IPS DF 6.9 (cell line): Measurements from ENCODE around the gene CCT6A.
"Not testable (repeated sequence)": the region's sequence is repeated elsewhere in the genome, so short reads cannot be mapped to it uniquely, and the experiment has no call there.

ENCODE experiments used
- DNase-seq: peaks from one replicate; pipeline ENCODE4 v3.0.0-alpha.2; 2013; ENCODE audit warnings: low read depth, low spot score
- H3K27ac ChIP-seq: one replicate; pipeline ENCODE4 v1.5.1; 2013; ENCODE audit warnings: low read length, control low read depth
- H3K27me3 ChIP-seq: 2 replicates; pipeline ENCODE4 v1.6.1; 2013; ENCODE audit warnings: mild to moderate bottlenecking, low read length; ENCODE audit not compliant: control insufficient read depth, insufficient read depth
- H3K36me3 ChIP-seq: 2 replicates; pipeline ENCODE4 v1.6.1; 2013; ENCODE audit warnings: low read length; ENCODE audit not compliant: control insufficient read depth, insufficient read depth
- H3K4me1 ChIP-seq: 2 replicates; pipeline ENCODE4 v1.6.1; 2013; ENCODE audit warnings: low read length; ENCODE audit not compliant: control insufficient read depth, insufficient read depth
- H3K4me3 ChIP-seq: 2 replicates; pipeline ENCODE4 v1.5.1; 2013; ENCODE audit warnings: mild to moderate bottlenecking, low read length
- H3K9me3 ChIP-seq: 2 replicates; pipeline ENCODE4 v1.6.1; 2013; ENCODE audit warnings: low read length, inconsistent platforms; ENCODE audit not compliant: control insufficient read depth, insufficient read depth
- WGBS: extraction: QIAGEN DNeasy Blood & Tissue Kit; methylation state at CpG from one replicate; pipeline ENCODE4 v1.1.7; 2013; ENCODE audit warnings: mixed read lengths, missing lambda C conversion rate; ENCODE audit not compliant: insufficient read length, insufficient coverage; 5-methylcytosine and 5-hydroxymethylcytosine counted together

CCT6A gene

GRCh38 chr7:56030340-56030739, 21.2 kb upstream of the CCT6A start:
- H3K27ac ChIP-seq, result no peak overlapping the region
- no CpG with 5 or more reads among the region's 8 CpGs for WGBS
- DNase-seq, result no peak
- H3K4me1 ChIP-seq, result no peaks in the 10 kb centered on the region
- no peaks in the 10 kb centered on the region for H3K9me3 ChIP-seq
- H3K36me3 ChIP-seq, result 0 out of 2 replicates have a peak, but pooled peaks cover 5% of the 10 kb centered on the region
- H3K4me3 ChIP-seq, result no peak overlapping the region
- H3K27me3 ChIP-seq, result no peaks in the 10 kb centered on the region

- not testable (repeated sequence) for H3K9me3 ChIP-seq, H3K4me1 ChIP-seq, H3K27ac ChIP-seq, H3K4me3 ChIP-seq, H3K36me3 ChIP-seq, H3K27me3 ChIP-seq, DNase-seq
- no CpG with 5 or more reads among the region's 8 CpGs for WGBS
These were observed 20.0 kb upstream of the CCT6A start for GRCh38 chr7:56031556-56031955.

DNA sequence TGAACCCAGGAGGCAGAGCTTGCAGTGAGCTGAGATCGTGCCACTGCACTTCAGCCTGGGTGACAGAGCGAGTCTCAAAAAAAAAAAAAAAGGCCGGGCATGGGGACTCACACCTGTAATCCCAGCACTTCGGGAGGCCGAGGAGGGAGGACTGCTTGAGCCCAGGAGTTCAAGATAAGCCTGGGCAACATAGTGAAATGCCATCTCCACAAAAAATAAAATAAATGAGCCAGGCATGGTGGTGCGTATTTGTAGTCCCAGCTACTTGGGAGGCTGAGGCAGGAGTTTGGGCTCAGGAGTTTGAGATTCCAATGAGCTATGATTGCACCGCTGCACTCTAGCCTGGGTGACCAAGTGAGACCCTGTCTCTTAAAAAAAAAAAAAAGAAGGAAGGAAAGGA, 19.0 kb upstream of the CCT6A start:
- not testable (repeated sequence) for DNase-seq, H3K27me3 ChIP-seq, H3K36me3 ChIP-seq, H3K9me3 ChIP-seq, H3K4me3 ChIP-seq, H3K4me1 ChIP-seq, H3K27ac ChIP-seq
- WGBS, result no CpG with 5 or more reads among the region's 7 CpGs

DNA sequence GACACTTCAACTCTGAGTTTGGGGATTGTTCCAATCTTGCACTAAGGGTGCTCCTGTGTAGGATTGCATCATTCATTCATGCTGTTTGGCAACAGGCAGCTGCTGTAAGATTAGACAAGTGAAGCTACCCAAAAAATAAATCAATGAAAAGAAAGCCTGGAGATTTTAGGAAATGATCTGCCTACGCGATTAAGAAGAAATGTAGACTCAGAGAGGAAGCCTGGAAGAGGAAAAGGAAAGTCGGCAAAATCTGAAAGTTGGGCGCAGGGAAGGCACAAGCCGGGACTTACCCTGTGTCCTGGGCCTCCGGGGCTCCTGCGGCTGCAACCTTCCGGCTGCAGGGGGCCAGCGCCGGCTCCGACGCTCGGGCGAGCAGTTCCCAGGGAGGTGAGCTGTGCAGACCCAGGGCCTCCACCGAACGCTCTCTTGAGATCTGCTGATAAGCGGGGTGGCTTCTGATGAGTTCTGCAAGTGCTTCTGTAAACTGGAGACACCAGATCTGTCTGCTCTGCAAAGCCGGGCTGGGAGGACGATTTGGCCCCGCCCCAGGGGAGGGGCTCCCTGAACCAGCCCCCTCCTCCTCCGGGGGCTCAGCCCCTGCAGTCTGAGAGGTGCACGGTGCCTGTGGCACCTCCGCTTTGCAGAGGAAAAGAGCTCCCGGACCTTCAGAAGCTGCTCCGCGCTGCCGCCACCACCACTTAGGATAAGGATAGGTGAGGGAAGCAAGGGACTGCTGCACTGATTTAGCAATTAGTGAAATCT, 17.7 kb upstream of the CCT6A start:
- Histone ChIP-seq H3K9me3 (no peaks in the 10 kb centered on the region), H3K27ac (no peak overlapping the region)

DNA sequence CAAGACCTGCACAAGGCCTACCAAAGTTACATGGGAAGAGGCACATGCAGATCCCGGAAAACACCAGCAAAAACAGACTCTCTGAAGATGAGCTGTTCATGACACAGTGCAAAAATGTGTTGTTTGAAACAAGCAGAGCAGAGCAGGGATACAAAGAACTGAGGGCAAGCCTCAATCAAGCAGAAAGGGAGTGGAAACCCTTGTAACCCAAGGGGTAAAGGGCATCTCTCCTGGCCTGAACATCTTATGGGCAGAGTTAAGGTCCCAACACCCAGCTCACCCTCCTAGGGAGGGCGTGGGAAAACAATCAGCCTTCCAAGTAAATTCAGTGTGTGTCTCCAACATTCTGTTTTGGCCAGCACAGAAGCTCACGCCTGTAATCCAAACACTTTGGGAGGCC, 10.8 kb upstream of the CCT6A start:
- DNase-seq, result no peak
- Histone ChIP-seq H3K36me3 (no peaks in the 10 kb centered on the region; the same call in 1 of the 2 replicates), H3K4me1 (no peaks in the 10 kb centered on the region), H3K27ac (no peak overlapping the region), H3K9me3 (no peaks in the 10 kb centered on the region), H3K27me3 (no peaks in the 10 kb centered on the region), H3K4me3 (no peak overlapping the region)
- no CpG with 5 or more reads among the region's 3 CpGs for WGBS

More for the DNA sequence above, 17.7 kb upstream of the CCT6A start:
- peak; percentile 75 for DNase-seq
- H3K27me3 ChIP-seq, result no peaks in the 10 kb centered on the region
- no CpG with 5 or more reads among the region's 27 CpGs for WGBS
- H3K4me1 ChIP-seq, result no peaks in the 10 kb centered on the region
- H3K4me3 ChIP-seq, result peak overlapping the region; percentile 50; the same call in 1 of the 2 replicates
- H3K36me3 ChIP-seq, result 0 out of 2 replicates have a peak, but pooled peaks cover 2% of the 10 kb centered on the region

- DNase-seq, H3K36me3 ChIP-seq, H3K9me3 ChIP-seq, H3K27me3 ChIP-seq, H3K4me1 ChIP-seq, H3K27ac ChIP-seq, H3K4me3 ChIP-seq: not testable (repeated sequence)
- no CpG with 5 or more reads among the region's 2 CpGs for WGBS
These were observed 5.8 kb upstream of the CCT6A start for GRCh38 chr7:56045758-56046157.

DNA sequence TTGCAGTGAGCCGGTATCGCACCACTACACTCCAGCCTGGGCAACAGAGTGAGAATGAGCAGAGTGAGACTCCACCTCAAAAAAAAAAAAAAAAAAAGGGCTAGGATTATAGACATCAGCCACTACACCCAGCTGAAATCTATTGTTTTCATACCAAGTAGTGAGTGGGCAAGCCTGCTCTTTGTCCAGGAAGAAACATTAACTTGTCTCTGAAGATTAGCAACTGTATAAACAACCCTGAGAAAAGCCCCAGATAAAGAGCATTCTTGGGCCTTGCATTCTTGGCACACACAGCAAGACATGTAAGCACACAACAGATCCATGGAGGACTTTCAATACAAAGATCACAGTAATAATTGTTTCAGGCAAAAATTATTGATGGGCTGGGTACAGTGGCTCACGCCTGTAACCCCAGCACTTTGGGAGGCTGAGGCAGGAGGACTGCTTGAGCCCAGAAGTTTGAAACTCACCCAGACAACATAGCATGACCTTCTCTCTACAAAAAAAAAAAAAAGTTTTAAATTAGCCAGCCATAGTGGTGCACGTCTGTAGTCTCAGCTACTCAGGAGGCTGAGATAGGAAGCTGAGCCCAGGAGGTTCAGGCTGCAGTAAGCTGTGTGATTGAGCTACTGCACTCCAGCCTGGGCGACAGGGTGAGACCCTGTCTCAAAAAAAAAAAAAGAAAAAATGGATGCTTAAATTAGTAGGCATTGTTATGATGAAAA, 4.7 kb upstream of the CCT6A start:
- no peak overlapping the region for H3K4me3 ChIP-seq
- no peak overlapping the region for H3K27ac ChIP-seq
- no peaks in the 10 kb centered on the region for H3K27me3 ChIP-seq
- no CpG with 5 or more reads among the region's 5 CpGs for WGBS
- H3K36me3 ChIP-seq, result no peaks in the 10 kb centered on the region; the same call in 1 of the 2 replicates
- H3K9me3 ChIP-seq, result no peaks in the 10 kb centered on the region
- no peaks in the 10 kb centered on the region for H3K4me1 ChIP-seq
- DNase-seq, result no peak

DNA sequence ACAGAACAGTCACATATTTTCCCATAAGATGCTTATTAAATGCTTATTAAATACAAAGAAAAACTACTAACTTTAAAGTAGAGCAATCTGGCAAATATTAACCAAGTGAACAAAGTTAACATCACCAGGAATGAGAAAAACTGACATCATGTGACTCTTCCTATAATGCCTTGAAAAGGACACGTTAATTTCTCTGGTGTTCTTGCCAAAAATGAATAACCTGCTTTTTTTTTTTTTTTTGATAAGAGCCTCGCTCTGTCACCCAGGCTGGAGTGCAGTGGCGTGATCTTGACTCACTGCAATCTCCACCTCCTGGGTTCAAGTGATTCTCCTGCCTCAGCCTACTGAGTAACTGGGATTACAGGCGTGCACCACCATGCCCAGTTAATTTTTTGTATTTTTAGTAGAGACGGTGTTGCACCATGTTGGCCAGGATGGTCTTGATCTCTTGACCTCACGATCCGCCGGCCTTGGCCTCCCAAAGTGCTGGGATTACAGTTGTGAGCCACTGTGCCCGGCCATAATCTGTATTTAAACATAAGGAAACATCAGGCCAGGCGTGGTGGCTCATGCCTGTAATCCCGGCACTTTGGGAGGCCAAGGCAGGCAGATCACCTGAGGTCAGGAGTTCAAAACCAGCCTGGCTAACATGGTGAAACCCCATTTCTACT, 4.0 kb upstream of the CCT6A start:
- not testable (repeated sequence) for H3K36me3 ChIP-seq, H3K4me1 ChIP-seq, H3K4me3 ChIP-seq, H3K27ac ChIP-seq, H3K27me3 ChIP-seq, DNase-seq, H3K9me3 ChIP-seq
- WGBS, result no CpG with 5 or more reads among the region's 11 CpGs

DNA sequence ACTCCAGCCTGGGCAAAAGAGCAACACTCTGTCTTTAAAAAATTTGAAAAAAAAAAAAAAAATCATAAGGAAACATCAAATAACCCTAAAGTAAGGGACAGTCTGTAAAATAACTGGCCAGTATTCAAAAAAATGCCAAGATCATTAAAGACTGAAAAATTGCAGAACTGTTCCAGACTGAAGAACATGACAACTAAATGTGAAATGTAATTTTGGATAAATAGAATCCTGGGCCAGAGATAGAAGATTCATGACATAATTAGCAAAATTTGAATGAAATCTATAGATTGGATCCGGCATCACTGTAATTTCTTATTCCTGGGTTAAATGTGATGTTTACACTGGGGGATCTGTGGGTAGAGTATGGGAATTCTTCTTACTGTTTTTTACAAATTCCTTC, 3.3 kb upstream of the CCT6A start:
- Histone ChIP-seq H3K4me1 (no peaks in the 10 kb centered on the region), H3K27me3 (no peaks in the 10 kb centered on the region), H3K36me3 (peaks cover under 1% of the 10 kb centered on the region; the same call in 1 of the 2 replicates), H3K4me3 (no peak overlapping the region), H3K27ac (no peak overlapping the region), H3K9me3 (no peaks in the 10 kb centered on the region)
- no peak for DNase-seq
- no CpG with 5 or more reads among the region's 1 CpG for WGBS

GRCh38 chr7:56048763-56049162, 2.8 kb upstream of the CCT6A start:
- H3K27ac ChIP-seq, DNase-seq, H3K4me1 ChIP-seq, H3K27me3 ChIP-seq, H3K36me3 ChIP-seq, H3K9me3 ChIP-seq, H3K4me3 ChIP-seq: not testable (repeated sequence)
- WGBS, result no CpG with 5 or more reads among the region's 8 CpGs
